HCT116 (cell line): ENCODE data around the gene CD34. TPM values are rescaled to one million over a fixed set of nuclear protein-coding genes. Genes with fewer than 3 reads are reported as not detected.

Experiments
- ATAC-seq: fragments of 200-7000 bp; cut with Tn5 transposase; 2 replicates; pipeline ENCODE4 v1.9.1; 2020; ENCODE audit warnings: mild to moderate bottlenecking, moderate library complexity
- BruUV-seq: library from RNA; stranded (reverse); fragments of 400-500 nt; replicated peaks from 2 replicates; lab custom pipeline; 2021; lab: Mats Ljungman, UMichigan
- CTCF ChIA-PET: fragments of 300-600 bp; sonication (Branson Sonifier 250); formaldehyde crosslinking; loops from one replicate; lab custom pipeline; 2021; ENCODE audit warnings: antibody characterized with exemption; lab: Charles Lee
- POLR2A ChIA-PET: fragments of 300-600, 350-600 bp; sonication (Branson Sonifier 250); formaldehyde crosslinking; loops from one replicate; lab custom pipeline; 2021; ENCODE audit warnings: antibody characterized with exemption; lab: Charles Lee
- RAD21 ChIA-PET, 2 experiments: fragments of 300-600 bp; sonication (Branson Sonifier 250); formaldehyde crosslinking; loops; one replicate each; lab custom pipeline; 2023; ENCODE audit warnings: low total read pairs in 2 of 2; ENCODE audit not compliant: uncharacterized antibody in 2 of 2, unreplicated experiment in 2 of 2, low non-redundant PET in 1 of 2; lab: Charles Lee
- DNase-seq: peaks from one replicate; pipeline ENCODE4 v3.0.0-alpha.2; 2010; ENCODE audit warnings: low read depth, low spot score
- H2AFZ ChIP-seq: fragments of 200-600 bp; shearing (Covaris generic), sonication (generic); 2 replicates; pipeline ENCODE4 v1.6.1; 2017; ENCODE audit warnings: low read depth, mixed run types, mixed read lengths, antibody characterized with exemption, low read length; ENCODE audit not compliant: poor library complexity, severe bottlenecking
- H3K27ac ChIP-seq: 2 replicates; pipeline ENCODE4 v1.5.1; 2012; ENCODE audit warnings: low read depth, low read length
- H3K27me3 ChIP-seq: fragments of 200-600 bp; sonication (generic); 2 replicates; pipeline ENCODE4 v1.6.1; 2016; ENCODE audit warnings: mixed run types, low read length, mixed read lengths; ENCODE audit not compliant: insufficient read depth
- H3K36me3 ChIP-seq, 2 experiments: fragments of 200-500 bp in 1 of 2; fragments of 200-600 bp in 1 of 2; sonication (Bioruptor generic) in 1 of 2; sonication (generic) in 1 of 2; 2 replicates each; pipeline versions ENCODE4 v1.5.1 to v1.6.1; 2014 to 2016; ENCODE audit warnings: low read length in 2 of 2, inconsistent platforms in 1 of 2, mixed read lengths in 1 of 2, mixed run types in 1 of 2; ENCODE audit not compliant: insufficient read depth in 2 of 2, control insufficient read depth in 1 of 2
- H3K4me1 ChIP-seq, 2 experiments: fragments of 200-600 bp in 1 of 2; sonication (generic) in 1 of 2; 2 replicates each; pipeline versions ENCODE4 v1.5.1 to v1.6.1; 2012 to 2017; ENCODE audit warnings: low read length in 2 of 2, inconsistent platforms in 1 of 2, mild to moderate bottlenecking in 1 of 2, mixed read lengths in 1 of 2, mixed run types in 1 of 2, moderate library complexity in 1 of 2; ENCODE audit not compliant: insufficient read depth in 2 of 2, control insufficient read depth in 1 of 2
- H3K4me2 ChIP-seq: fragments of 200-600 bp; sonication (generic); 2 replicates; pipeline ENCODE4 v1.6.1; 2017; ENCODE audit warnings: mixed run types, low read length, mixed read lengths
- H3K4me3 ChIP-seq, 2 experiments: fragments of 200-600 bp in 1 of 2; sonication (generic) in 1 of 2; replicated peaks in 1 of 2; 2 replicates each; pipeline ENCODE4 v1.5.1; 2011 to 2016; ENCODE audit warnings: low read length in 2 of 2, control low read depth in 1 of 2, low read depth in 1 of 2, mild to moderate bottlenecking in 1 of 2, mixed read lengths in 1 of 2, mixed run types in 1 of 2
- H3K79me2 ChIP-seq: fragments of 200-600 bp; sonication (generic); 2 replicates; pipeline ENCODE4 v1.6.1; 2017; ENCODE audit warnings: mild to moderate bottlenecking, mixed run types, low read length, moderate library complexity, mixed read lengths; ENCODE audit not compliant: insufficient read depth
- H3K9ac ChIP-seq: fragments of 200-600 bp; sonication (generic); 2 replicates; pipeline ENCODE4 v1.6.1; 2016; ENCODE audit warnings: low read length, mixed read lengths
- H3K9me2 ChIP-seq: fragments of 200-600 bp; sonication (generic), shearing (Covaris generic); 2 replicates; pipeline ENCODE4 v1.6.1; 2017; ENCODE audit warnings: mixed run types, mild to moderate bottlenecking, moderate library complexity; ENCODE audit not compliant: insufficient read depth
- H3K9me3 ChIP-seq, 2 experiments: fragments of 200-500 bp in 1 of 2; fragments of 200-600 bp in 1 of 2; sonication (Bioruptor generic) in 1 of 2; sonication (generic) in 1 of 2; 2 replicates each; pipeline ENCODE4 v1.6.1; 2014 to 2017; ENCODE audit warnings: low read length in 2 of 2, mixed read lengths in 2 of 2, inconsistent platforms in 1 of 2, low read depth in 1 of 2, mild to moderate bottlenecking in 1 of 2, mixed run types in 1 of 2, moderate library complexity in 1 of 2; ENCODE audit not compliant: control insufficient read depth in 1 of 2, insufficient read depth in 1 of 2
- H4K20me1 ChIP-seq: fragments of 200-600 bp; sonication (generic), shearing (Covaris generic); 2 replicates; pipeline ENCODE4 v1.6.1; 2017; ENCODE audit warnings: mixed run types, mild to moderate bottlenecking, moderate library complexity; ENCODE audit not compliant: insufficient read depth
- ATF3 ChIP-seq: IDR thresholded peaks from 2 replicates; pipeline ENCODE4 v1.6.1; 2012
- CEBPB ChIP-seq: IDR thresholded peaks from 2 replicates; pipeline ENCODE4 v1.6.1; 2012; ENCODE audit warnings: low read depth
- CTCF ChIP-seq, 3 experiments: fragments of 200-600 bp in 1 of 3; sonication (generic) in 1 of 3; IDR thresholded peaks in 2 of 3; conservative IDR thresholded peaks in 1 of 3; 2 replicates each; pipeline ENCODE4 v1.5.1; 2012 to 2017; ENCODE audit warnings: low read depth in 2 of 3, low read length in 2 of 3, antibody characterized with exemption in 1 of 3, borderline replicate concordance in 1 of 3, control low read depth in 1 of 3, mild to moderate bottlenecking in 1 of 3, mixed read lengths in 1 of 3, mixed run types in 1 of 3, moderate library complexity in 1 of 3; ENCODE audit not compliant: insufficient read depth in 1 of 3
- EGR1 ChIP-seq: IDR thresholded peaks from 2 replicates; pipeline ENCODE4 v1.6.1; 2012; ENCODE audit warnings: low read depth
- ELF1 ChIP-seq: IDR thresholded peaks from 2 replicates; pipeline ENCODE4 v1.6.1; 2012; ENCODE audit warnings: low read depth, borderline replicate concordance
- EZH2phosphoT487 ChIP-seq: fragments of 200-600 bp; IDR thresholded peaks from 2 replicates; pipeline ENCODE4 v1.6.1; 2018; ENCODE audit warnings: antibody characterized with exemption, borderline replicate concordance
- FOSL1 ChIP-seq: IDR thresholded peaks from 2 replicates; pipeline ENCODE4 v1.6.1; 2012; ENCODE audit warnings: low read depth
- JUND ChIP-seq: IDR thresholded peaks from 2 replicates; pipeline ENCODE4 v1.6.1; 2012
- POLR2A ChIP-seq: IDR thresholded peaks from 2 replicates; pipeline ENCODE4 v1.7.0; 2011; ENCODE audit warnings: borderline replicate concordance; ENCODE audit not compliant: insufficient read depth, insufficient read length; ENCODE audit errors: extremely low read depth
- POLR2AphosphoS5 ChIP-seq: IDR thresholded peaks from 2 replicates; pipeline ENCODE4 v1.6.1; 2011; ENCODE audit warnings: mild to moderate bottlenecking, low read depth, low read length, moderate library complexity
- TCF7L2 ChIP-seq: IDR thresholded peaks from 2 replicates; pipeline ENCODE4 v1.7.0; 2011; ENCODE audit warnings: borderline replicate concordance, inconsistent platforms; ENCODE audit not compliant: insufficient read depth, insufficient read length; ENCODE audit errors: extremely low read depth
- YY1 ChIP-seq: IDR thresholded peaks from 2 replicates; pipeline ENCODE4 v1.6.1; 2011; ENCODE audit warnings: low read length, low read depth, moderate library complexity, mild to moderate bottlenecking; ENCODE audit not compliant: insufficient replicate concordance; ENCODE audit errors: extremely low read depth
- ZBTB33 ChIP-seq: IDR thresholded peaks from 2 replicates; pipeline ENCODE4 v1.6.1; 2011; ENCODE audit warnings: mild to moderate bottlenecking, low read length, moderate library complexity; ENCODE audit not compliant: insufficient replicate concordance; ENCODE audit errors: extremely low read depth
- ZFX ChIP-seq: fragments of 450-650 bp; IDR thresholded peaks from 2 replicates; pipeline ENCODE4 v1.6.1; 2017
- intact Hi-C: fragments of 100-400 bp; cut with micrococcal nuclease; formaldehyde crosslinking; loops from 2 replicates; pipeline ENCODE4 v1.10.0; 2022
- total RNA-seq: library from RNA; stranded (reverse); gene quantifications from one replicate; pipeline ENCODE4 v1.2.1, GENCODE V29; 2021; ENCODE audit not compliant: unreplicated experiment

The CD34 gene
- total RNA-seq, 1 experiment from 2014 or later = 0.07 TPM

GRCh38 chr1:207870306-207871031, 40.5 kb downstream of the CD34 start:
- TF ChIP-seq ELF1 = no peak
- ChIA-PET RAD21 (no interaction called here), POLR2A (no interaction called here), CTCF (interaction anchor here (0.9 to 2.6 kb wide), 2 partner anchors 41 to 94 kb away, joined by 3 to 30 read pairs; no protein-coding TSS in a partner anchor)
- peak overlapping the region; percentile 81 for H2AFZ ChIP-seq
- intact Hi-C loops = no loop called here
- no peak for DNase-seq
- peaks cover 15% of the 10 kb centered on the region; the same call in 1 of the 2 replicates for H3K79me2 ChIP-seq
- no peak overlapping the region for H3K4me3 ChIP-seq
- H3K27ac ChIP-seq = no peak overlapping the region
- BruUV-seq = no TSS peak
- no peaks in the 10 kb centered on the region for H4K20me1 ChIP-seq
- no peaks in the 10 kb centered on the region for H3K9me3 ChIP-seq
- H3K36me3 ChIP-seq = peaks cover 0 to 6% of the 10 kb centered on the region in 2 experiments; a peak in 1 of 4 replicates
- no peaks in the 10 kb centered on the region for H3K9me2 ChIP-seq
- no peak for ATAC-seq
- H3K4me1 ChIP-seq = peaks cover 2 to 18% of the 10 kb centered on the region in 2 experiments; a peak in 2 of 4 replicates
- H3K9ac ChIP-seq = no peak overlapping the region
- H3K4me2 ChIP-seq = no peak overlapping the region
- no peaks in the 10 kb centered on the region for H3K27me3 ChIP-seq

GRCh38 chr1:207869859-207870258, 41.1 kb downstream of the CD34 start:
- H3K9ac ChIP-seq = no peak overlapping the region
- H3K4me3 ChIP-seq = no peak overlapping the region; a peak in 1 of 4 replicates
- peaks cover 15% of the 10 kb centered on the region; the same call in 1 of the 2 replicates for H3K79me2 ChIP-seq
- intact Hi-C loops = loop anchor here (1.0 kb wide), 2 partner anchors 11 to 42 kb away; no protein-coding TSS in a partner anchor
- BruUV-seq = no TSS peak
- ChIA-PET POLR2A (no interaction called here), RAD21 (interaction anchor here in 1 of 2 experiments (2.0 kb wide), 1 partner anchor 41 kb away, joined by 8 read pairs; no protein-coding TSS in a partner anchor), CTCF (interaction anchor here (0.9 to 2.6 kb wide), 6 partner anchors 13 to 95 kb away, joined by 3 to 30 read pairs (median 10); no protein-coding TSS in a partner anchor)
- no peaks in the 10 kb centered on the region for H4K20me1 ChIP-seq
- peaks cover 0 to 6% of the 10 kb centered on the region in 2 experiments; a peak in 1 of 4 replicates for H3K36me3 ChIP-seq
- no peaks in the 10 kb centered on the region for H3K27me3 ChIP-seq
- H3K4me1 ChIP-seq = peaks cover 2 to 20% of the 10 kb centered on the region in 2 experiments; a peak in 2 of 4 replicates
- no peaks in the 10 kb centered on the region for H3K9me3 ChIP-seq
- H3K9me2 ChIP-seq = no peaks in the 10 kb centered on the region
- DNase-seq (no peak), ATAC-seq (no peak)
- peak overlapping the region; percentile 81 for H2AFZ ChIP-seq
- no peak overlapping the region for H3K27ac ChIP-seq
- peak overlapping the region; percentile 77 for H3K4me2 ChIP-seq
- TF ChIP-seq ZFX (no peak), CTCF (IDR thresholded peaks at IDR 0.05 in 2 of 3, conservative IDR thresholded peaks at IDR 0.05 in 1 of 3; ENCODE audit: borderline replicate concordance in 1 of 3, insufficient read depth in 1 of 3, low read depth in 2 of 3, low read length in 2 of 3) (no peak), ELF1 (no peak), POLR2AphosphoS5 (no peak), CEBPB (no peak), FOSL1 (no peak), EGR1 (no peak), JUND (no peak), EZH2phosphoT487 (no peak), ZBTB33 (no peak), TCF7L2 (no peak), ATF3 (no peak), POLR2A (no peak), YY1 (no peak)
